Loucy (cell line): ENCODE data around the gene ACTR2.

Experiments
- H2AFZ ChIP-seq: fragments of 200-600 bp; sonication (generic); 2 replicates; pipeline ENCODE4 v1.6.0; 2016; ENCODE audit warnings: antibody characterized with exemption, mild to moderate bottlenecking, low read length, moderate library complexity
- H3F3A ChIP-seq: fragments of 200-600 bp; 2 replicates; pipeline ENCODE4 v1.6.0; 2016; ENCODE audit warnings: antibody characterized with exemption, low read depth, mild to moderate bottlenecking
- H3K27me3 ChIP-seq: fragments of 200-600 bp; sonication (generic); 2 replicates; pipeline ENCODE4 v1.6.1; 2014; ENCODE audit warnings: low read length, mild to moderate bottlenecking; ENCODE audit not compliant: insufficient read depth, poor library complexity, severe bottlenecking
- H3K36me3 ChIP-seq: fragments of 200-600 bp; sonication (generic); 2 replicates; pipeline ENCODE4 v1.6.1; 2016; ENCODE audit warnings: low read length; ENCODE audit not compliant: insufficient read depth
- H3K4me1 ChIP-seq: fragments of 200-600 bp; sonication (generic); 2 replicates; pipeline ENCODE4 v1.5.1; 2014; ENCODE audit warnings: low read length, mild to moderate bottlenecking; ENCODE audit not compliant: insufficient read depth, poor library complexity, severe bottlenecking
- H3K4me2 ChIP-seq: fragments of 200-600 bp; sonication (generic); 2 replicates; pipeline ENCODE4 v1.6.0; 2014; ENCODE audit warnings: antibody characterized with exemption, low read length, low read depth, mild to moderate bottlenecking; ENCODE audit not compliant: poor library complexity, severe bottlenecking
- H3K4me3 ChIP-seq: fragments of 200-600 bp; sonication (generic); 2 replicates; pipeline ENCODE4 v1.5.1; 2014; ENCODE audit warnings: low read length, mild to moderate bottlenecking, mixed read lengths; ENCODE audit not compliant: poor library complexity, severe bottlenecking
- H3K79me2 ChIP-seq: fragments of 200-600 bp; sonication (generic); 2 replicates; pipeline ENCODE4 v1.6.1; 2014; ENCODE audit warnings: low read length; ENCODE audit not compliant: insufficient read depth
- H3K9ac ChIP-seq: fragments of 200-600 bp; sonication (generic); 2 replicates; pipeline ENCODE4 v1.6.0; 2014; ENCODE audit warnings: mild to moderate bottlenecking, low read depth, low read length, moderate library complexity; ENCODE audit not compliant: poor library complexity, severe bottlenecking
- H3K9me2 ChIP-seq: fragments of 200-600 bp; sonication (generic); replicated peaks from 2 replicates; pipeline ENCODE4 v1.6.1; 2016; ENCODE audit warnings: low read depth, low read length, mixed read lengths
- H3K9me3 ChIP-seq: fragments of 200-600 bp; sonication (generic); 2 replicates; pipeline ENCODE4 v1.6.1; 2014; ENCODE audit warnings: mild to moderate bottlenecking, antibody characterized with exemption, low read length, low read depth; ENCODE audit not compliant: insufficient read depth
- H4K20me1 ChIP-seq: fragments of 200-600 bp; sonication (generic); 2 replicates; pipeline ENCODE4 v1.6.0; 2014; ENCODE audit warnings: antibody characterized with exemption, low read length, mild to moderate bottlenecking; ENCODE audit not compliant: insufficient read depth, poor library complexity, severe bottlenecking
- EZH2phosphoT487 ChIP-seq: fragments of 200-600 bp; IDR thresholded peaks from 2 replicates; pipeline ENCODE4 v1.6.1; 2018; ENCODE audit warnings: antibody characterized with exemption, mild to moderate bottlenecking, moderate library complexity, borderline replicate concordance
- TF ChIP-seq, protein P1 (sequence below): fragments of 200-600 bp; sonication (generic); conservative IDR thresholded peaks from 2 replicates; pipeline ENCODE4 v1.5.1; 2014; ENCODE audit warnings: mild to moderate bottlenecking, antibody characterized with exemption, low read length

Gene ACTR2

DNA sequence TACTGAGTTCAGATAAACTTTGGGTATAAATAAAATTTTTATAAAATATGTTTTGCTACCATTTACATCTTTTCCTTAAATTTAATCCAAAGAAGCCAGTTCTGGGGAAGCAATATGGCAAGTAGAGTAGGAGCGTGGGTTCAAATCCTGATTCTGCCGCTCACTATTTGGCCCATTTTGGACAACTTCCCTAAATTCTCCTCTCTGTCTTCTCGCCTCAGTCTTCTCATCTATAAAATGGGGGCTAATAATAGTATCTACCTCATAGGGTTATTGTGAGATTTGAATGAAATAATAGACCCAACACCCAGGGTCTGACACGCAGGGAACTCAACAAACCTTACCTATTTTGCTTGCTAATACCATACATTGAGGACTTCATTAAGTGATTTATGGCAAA, 59.7 kb downstream of the ACTR2 start:
- Histone ChIP-seq H4K20me1 (no peaks in the 10 kb centered on the region), H3K4me2 (no peak overlapping the region), H3F3A (no peaks in the 10 kb centered on the region), H3K27me3 (no peaks in the 10 kb centered on the region), H3K9me2 (no peaks in the 10 kb centered on the region), H3K4me1 (no peaks in the 10 kb centered on the region), H3K9me3 (no peaks in the 10 kb centered on the region), H3K4me3 (no peak overlapping the region), H2AFZ (no peak overlapping the region), H3K36me3 (no peaks in the 10 kb centered on the region), H3K79me2 (no peaks in the 10 kb centered on the region), H3K9ac (no peak overlapping the region)
- TF ChIP-seq EZH2phosphoT487: no peak
- TF ChIP-seq, protein P1, sequence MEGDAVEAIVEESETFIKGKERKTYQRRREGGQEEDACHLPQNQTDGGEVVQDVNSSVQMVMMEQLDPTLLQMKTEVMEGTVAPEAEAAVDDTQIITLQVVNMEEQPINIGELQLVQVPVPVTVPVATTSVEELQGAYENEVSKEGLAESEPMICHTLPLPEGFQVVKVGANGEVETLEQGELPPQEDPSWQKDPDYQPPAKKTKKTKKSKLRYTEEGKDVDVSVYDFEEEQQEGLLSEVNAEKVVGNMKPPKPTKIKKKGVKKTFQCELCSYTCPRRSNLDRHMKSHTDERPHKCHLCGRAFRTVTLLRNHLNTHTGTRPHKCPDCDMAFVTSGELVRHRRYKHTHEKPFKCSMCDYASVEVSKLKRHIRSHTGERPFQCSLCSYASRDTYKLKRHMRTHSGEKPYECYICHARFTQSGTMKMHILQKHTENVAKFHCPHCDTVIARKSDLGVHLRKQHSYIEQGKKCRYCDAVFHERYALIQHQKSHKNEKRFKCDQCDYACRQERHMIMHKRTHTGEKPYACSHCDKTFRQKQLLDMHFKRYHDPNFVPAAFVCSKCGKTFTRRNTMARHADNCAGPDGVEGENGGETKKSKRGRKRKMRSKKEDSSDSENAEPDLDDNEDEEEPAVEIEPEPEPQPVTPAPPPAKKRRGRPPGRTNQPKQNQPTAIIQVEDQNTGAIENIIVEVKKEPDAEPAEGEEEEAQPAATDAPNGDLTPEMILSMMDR: no peak

DNA sequence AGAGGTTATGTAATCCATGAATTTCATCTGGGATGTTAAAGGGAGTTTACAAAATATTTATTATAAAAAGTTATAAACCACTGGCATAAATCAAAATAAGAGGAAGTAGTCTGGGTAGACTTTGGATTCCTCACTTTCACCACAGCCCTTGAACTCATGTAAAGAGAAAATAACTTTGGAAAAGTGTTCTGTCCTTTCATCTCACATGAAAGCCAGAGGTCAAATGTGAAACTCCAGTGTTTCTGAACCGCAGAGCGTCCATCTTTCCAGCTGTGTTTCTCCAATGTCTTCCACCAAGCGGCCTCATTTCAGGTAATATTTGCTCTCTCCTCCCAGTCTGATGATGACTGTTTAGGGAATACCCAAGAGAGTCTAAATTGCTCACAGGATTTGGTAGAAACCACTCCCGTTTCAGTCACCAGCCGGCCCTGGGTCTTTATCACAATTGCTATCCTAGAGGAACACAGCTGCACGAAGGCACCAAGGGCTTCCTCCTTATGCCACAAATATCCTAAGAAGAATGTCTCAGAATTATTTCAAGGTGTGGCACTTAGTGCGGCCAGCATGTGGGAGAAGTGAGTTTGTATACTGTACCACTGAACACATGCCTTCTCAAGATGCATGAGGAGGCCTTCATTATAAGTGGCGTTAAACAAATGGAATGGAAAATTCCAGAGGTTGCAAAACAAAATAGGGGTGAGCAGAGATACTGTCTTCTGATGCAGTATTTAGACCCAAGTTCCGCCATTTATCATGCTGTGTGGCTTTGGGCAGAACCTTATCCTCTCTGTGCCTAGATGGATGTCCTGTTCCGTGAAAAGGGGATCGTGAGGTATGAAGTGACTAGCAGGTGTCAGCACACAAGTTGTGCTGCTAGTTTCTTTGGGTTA, 63.8 kb downstream of the ACTR2 start:
- H3K79me2 ChIP-seq: no peaks in the 10 kb centered on the region
- H3K4me3 ChIP-seq: no peak overlapping the region
- H3K4me1 ChIP-seq: no peaks in the 10 kb centered on the region
- no peak overlapping the region for H3K4me2 ChIP-seq
- no peak overlapping the region for H2AFZ ChIP-seq
- no peaks in the 10 kb centered on the region for H3F3A ChIP-seq
- H3K27me3 ChIP-seq: no peaks in the 10 kb centered on the region
- H4K20me1 ChIP-seq: no peaks in the 10 kb centered on the region
- TF ChIP-seq, protein P1: no peak
- no peaks in the 10 kb centered on the region for H3K9me3 ChIP-seq
- H3K36me3 ChIP-seq: no peaks in the 10 kb centered on the region
- no peaks in the 10 kb centered on the region for H3K9me2 ChIP-seq
- H3K9ac ChIP-seq: no peak overlapping the region

DNA sequence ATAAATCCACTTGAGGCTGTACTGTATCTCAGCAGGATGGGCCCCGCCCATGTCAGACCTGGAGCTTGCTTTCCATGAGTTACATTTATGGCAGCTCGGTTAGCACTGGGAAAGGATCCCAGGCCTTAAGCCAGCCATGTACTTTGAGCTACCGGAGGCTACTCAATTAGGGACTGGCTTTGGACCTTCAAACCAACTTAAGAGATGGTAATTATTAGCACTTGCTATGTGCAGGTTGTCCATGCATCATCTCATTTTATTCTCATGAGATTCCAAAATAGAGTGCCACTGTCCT, 64.4 kb downstream of the ACTR2 start:
- no peak overlapping the region for H3K4me2 ChIP-seq
- no peaks in the 10 kb centered on the region for H3K27me3 ChIP-seq
- H3F3A ChIP-seq: no peaks in the 10 kb centered on the region
- H3K9ac ChIP-seq: no peak overlapping the region
- no peak overlapping the region for H2AFZ ChIP-seq
- no peaks in the 10 kb centered on the region for H3K9me2 ChIP-seq
- H3K4me1 ChIP-seq: no peaks in the 10 kb centered on the region
- H3K4me3 ChIP-seq: no peak overlapping the region
- H3K79me2 ChIP-seq: no peaks in the 10 kb centered on the region
- H3K36me3 ChIP-seq: no peaks in the 10 kb centered on the region
- TF ChIP-seq, protein P1: no peak
- TF ChIP-seq EZH2phosphoT487: no peak
- no peaks in the 10 kb centered on the region for H3K9me3 ChIP-seq
- no peaks in the 10 kb centered on the region for H4K20me1 ChIP-seq
